Right cardiac atrium (tissue), 5 donors: ENCODE measurements around the gene LAMB2. TPM values are rescaled to one million over a fixed set of nuclear protein-coding genes. Genes with fewer than 3 reads are reported as not detected.

Experiments
- ATAC-seq, 2 donors: fragments of 200-7000 bp; cut with Tn5 transposase; one replicate each; pipeline versions ENCODE4 v1.8.0 to v1.9.1; 2020; ENCODE audit warnings: moderate library complexity in 2 of 2, mild to moderate bottlenecking in 1 of 2
- DNase-seq, 3 donors: peaks; one replicate each; pipeline ENCODE4 v3.0.0-alpha.2; 2020
- H3K27ac ChIP-seq: one replicate; pipeline ENCODE4 v1.5.1; 2013; ENCODE audit warnings: mild to moderate bottlenecking, low read length, control low read depth, moderate library complexity
- H3K27me3 ChIP-seq: one replicate; pipeline ENCODE4 v1.6.1; 2013; ENCODE audit not compliant: control insufficient read depth, insufficient read depth
- H3K4me1 ChIP-seq: one replicate; pipeline ENCODE4 v1.6.1; 2013; ENCODE audit warnings: low read length; ENCODE audit not compliant: control insufficient read depth, insufficient read depth
- H3K4me3 ChIP-seq: one replicate; pipeline ENCODE4 v1.5.1; 2013; ENCODE audit warnings: low read length, control low read depth
- H3K9me3 ChIP-seq: one replicate; pipeline ENCODE4 v1.6.1; 2013; ENCODE audit warnings: low read length; ENCODE audit not compliant: control insufficient read depth
- WGBS: extraction: QIAGEN DNeasy Blood & Tissue Kit; methylation state at CpG from one replicate; pipeline ENCODE4 v1.1.7; 2013; 5-methylcytosine and 5-hydroxymethylcytosine counted together
- intact Hi-C, 4 donors: fragments of 100-400 bp; cut with DNase I; formaldehyde crosslinking; loops; one replicate each; pipeline versions ENCODE4 v1.11.0 to v1.14.0; 2022 to 2023
- long read RNA-seq, 4 donors: library from polyadenylated mRNA; unstranded; transcript quantifications; one replicate each; pipeline ENCODE4 v2.0.0, GENCODE V29; 2020 to 2021
- polyA plus RNA-seq: library from polyadenylated mRNA; stranded (reverse); fragments of 200-250 nt; gene quantifications from one replicate; pipeline ENCODE4 v1.2.3, GENCODE V29; 2013
- total RNA-seq, 4 donors: library from RNA; stranded (reverse); fragmentation: NEBNext Ultra II Directional; extraction: Animal tissue kit (Norgen Biotek cat#: 25700); gene quantifications; one replicate each; pipeline ENCODE4 v1.2.1, GENCODE V29; 2021
- donor health status: healthy with polysubstance abuse.
- donor health status: DM: no; HTN: yes; CAD: no.
- donor health status: DM: no; HTN: no; CAD: no.
- donor health status: DM: no; HTN: yes; CAD: no; lungs with severe emphysema.
- donor health status: DM: yes; HTN: yes; CAD: no.

Gene LAMB2
- total RNA-seq (100 to 1,000 TPM; 725 to 914 (median 824) TPM), polyA plus RNA-seq (803 TPM)
- long read RNA-seq, donor 1, full-length matches to known transcripts: 239 of 1,119 reads
- long read RNA-seq, donor 1, partial matches to known transcripts: 815 of 1,119 reads
- long read RNA-seq, donor 1, other reads (novel, unspliced or antisense): 65 of 1,119 reads
- long read RNA-seq, donor 2, full-length matches to known transcripts: 283 of 842 reads
- long read RNA-seq, donor 2, partial matches to known transcripts: 490 of 842 reads
- long read RNA-seq, donor 2, other reads (novel, unspliced or antisense): 69 of 842 reads
- long read RNA-seq, donor 3, full-length matches to known transcripts: 655 of 2,475 reads
- long read RNA-seq, donor 3, partial matches to known transcripts: 1,668 of 2,475 reads
- long read RNA-seq, donor 3, other reads (novel, unspliced or antisense): 152 of 2,475 reads
- long read RNA-seq, donor 4, full-length matches to known transcripts: 480 of 1,130 reads
- long read RNA-seq, donor 4, partial matches to known transcripts: 563 of 1,130 reads
- long read RNA-seq, donor 4, other reads (novel, unspliced or antisense): 87 of 1,130 reads

DNA sequence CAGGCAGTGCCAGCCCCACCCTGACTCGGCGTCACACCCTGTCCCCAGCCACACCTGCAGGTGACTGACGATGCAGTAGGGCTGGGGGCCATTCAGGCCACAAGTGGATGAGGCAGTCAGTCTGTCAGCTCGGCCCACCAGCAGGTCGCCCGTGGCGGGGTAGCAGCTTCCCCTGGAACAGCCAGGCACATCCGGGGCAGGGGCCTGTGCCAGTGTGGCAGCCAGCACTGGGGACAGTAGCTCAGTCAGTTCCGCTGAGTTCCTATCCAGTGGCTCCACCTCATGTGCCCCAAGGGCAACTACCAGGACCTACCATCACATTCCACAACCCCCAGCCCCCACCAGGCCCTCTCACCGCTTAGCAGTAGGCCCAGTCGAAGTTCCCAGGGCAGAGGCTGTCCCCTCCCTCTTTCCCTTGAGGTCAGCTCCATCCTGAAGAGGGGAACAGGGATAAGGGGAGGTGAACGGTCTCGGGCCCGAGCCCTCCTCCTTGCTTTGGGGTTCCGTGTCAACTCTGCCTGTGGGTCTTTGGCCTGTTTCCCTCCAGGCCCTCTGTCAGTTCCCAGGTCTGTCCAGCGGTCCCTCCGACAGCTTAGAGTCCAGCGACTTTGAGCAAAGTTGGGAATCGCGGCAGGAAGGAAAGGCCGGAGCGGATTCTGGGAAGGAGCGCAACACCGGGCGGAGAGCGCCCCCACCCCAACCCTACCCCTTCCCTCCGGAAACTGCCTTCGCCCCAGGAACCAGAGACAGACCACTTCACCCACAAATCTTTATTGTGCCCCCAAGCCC lies at the start of gene LAMB2:
TSS of gene LAMB2 (minus strand) at position 614 of the 789 bp plus-strand sequence. CDS start at position 431, 183 bp downstream.
- H3K27ac ChIP-seq: peak within 1 kb of the TSS; percentile 94
- peak; percentile 81 to 82 for ATAC-seq
- no peaks in the 10 kb centered on the region for H3K9me3 ChIP-seq
- peak within 1 kb of the TSS; percentile 77 for H3K4me3 ChIP-seq
- WGBS: 3% methylated on average over 28 of the region's 28 CpGs
- DNase-seq: peak; percentile 78 to 91 (median 90)
- intact Hi-C loops: loop anchor here in 1 of 4 donors (2.0 kb wide), 1 partner anchor 38 kb away; the partner anchor contains the start of gene QRICH1
- H3K27me3 ChIP-seq: no peaks in the 10 kb centered on the region
- H3K4me1 ChIP-seq: peaks cover 12% of the 10 kb centered on the region

DNA sequence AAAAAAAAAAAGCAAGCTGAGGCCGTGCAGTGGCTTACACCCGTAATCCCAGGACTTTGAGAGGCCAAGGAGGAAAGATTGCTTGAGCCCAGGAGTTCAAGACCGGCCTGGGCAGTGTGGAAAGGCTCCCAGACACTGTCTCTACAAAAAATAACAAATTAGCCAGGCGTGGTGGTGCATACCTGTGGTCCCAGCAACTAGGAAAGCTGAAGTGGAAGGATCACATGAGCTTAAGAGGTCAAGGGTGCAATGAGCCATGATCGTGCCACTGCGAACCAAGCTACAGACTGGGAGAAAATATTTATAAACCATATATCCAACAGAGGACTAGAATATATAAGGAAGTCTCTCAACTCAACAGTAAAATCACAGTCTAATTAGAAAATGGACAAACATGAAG lies 48.5 kb upstream of the LAMB2 start:
- DNase-seq: no peak
- no peak for ATAC-seq
- H3K4me3 ChIP-seq: no peak overlapping the region
- no peaks in the 10 kb centered on the region for H3K27me3 ChIP-seq
- H3K4me1 ChIP-seq: no peaks in the 10 kb centered on the region
- H3K9me3 ChIP-seq: no peaks in the 10 kb centered on the region
- intact Hi-C loops: no loop called here
- WGBS: 64% methylated on average over 6 of the region's 6 CpGs
- no peak overlapping the region for H3K27ac ChIP-seq

DNA sequence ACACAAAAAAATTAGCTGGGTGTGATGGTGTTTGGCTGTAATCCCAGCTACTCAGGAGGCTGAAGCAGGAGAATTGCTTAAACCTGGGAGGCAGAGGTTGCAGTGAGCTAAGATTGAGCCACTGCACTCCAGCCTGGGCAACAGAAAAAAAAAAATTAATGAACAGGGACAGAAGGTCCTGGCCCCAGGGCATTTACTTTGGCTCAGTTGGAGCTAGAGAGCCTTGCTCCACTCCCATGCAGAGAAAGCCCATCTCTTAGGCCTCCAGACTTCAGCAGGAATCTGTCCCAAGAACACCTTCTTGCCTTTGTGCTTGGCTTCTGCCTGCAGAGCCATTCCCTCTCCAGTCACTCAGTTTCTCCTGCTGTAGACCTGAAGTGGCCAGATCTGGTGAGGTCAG lies 47.3 kb upstream of the LAMB2 start:
- H3K4me1 ChIP-seq: no peaks in the 10 kb centered on the region
- intact Hi-C loops: no loop called here
- H3K4me3 ChIP-seq: no peak overlapping the region
- H3K27me3 ChIP-seq: no peaks in the 10 kb centered on the region
- DNase-seq (no peak), ATAC-seq (no peak)
- H3K27ac ChIP-seq: no peak overlapping the region
- no peaks in the 10 kb centered on the region for H3K9me3 ChIP-seq

DNA sequence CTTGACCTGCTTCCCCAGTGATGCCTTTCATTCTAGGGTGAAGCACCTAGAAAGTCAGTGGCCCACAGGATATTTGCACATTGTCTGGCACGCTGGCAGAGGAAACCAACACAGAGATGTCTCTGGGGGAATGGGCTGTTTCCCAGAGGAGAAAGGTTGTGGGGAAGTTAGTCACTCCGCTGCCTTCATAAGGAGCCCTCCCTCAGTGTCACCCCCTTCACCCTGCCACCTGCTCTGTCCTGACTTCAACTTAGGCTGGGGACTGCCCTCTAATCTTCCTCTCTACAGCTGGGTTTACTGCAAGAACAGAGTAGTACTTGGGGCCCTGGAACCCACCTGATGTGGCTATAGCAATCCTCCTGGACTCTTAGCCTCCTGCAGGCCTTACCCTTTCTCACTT lies 44.2 kb upstream of the LAMB2 start:
- no peaks in the 10 kb centered on the region for H3K27me3 ChIP-seq
- peak overlapping the region; percentile 3 for H3K27ac ChIP-seq
- ATAC-seq (no peak), DNase-seq (no peak)
- H3K4me3 ChIP-seq: no peak overlapping the region
- intact Hi-C loops: loop anchor here in 1 of 4 donors (10.0 kb wide), 1 partner anchor 278 kb away; no protein-coding TSS in a partner anchor
- peaks cover 13% of the 10 kb centered on the region for H3K4me1 ChIP-seq
- no peaks in the 10 kb centered on the region for H3K9me3 ChIP-seq
- WGBS: 64% methylated on average over 2 of the region's 2 CpGs

DNA sequence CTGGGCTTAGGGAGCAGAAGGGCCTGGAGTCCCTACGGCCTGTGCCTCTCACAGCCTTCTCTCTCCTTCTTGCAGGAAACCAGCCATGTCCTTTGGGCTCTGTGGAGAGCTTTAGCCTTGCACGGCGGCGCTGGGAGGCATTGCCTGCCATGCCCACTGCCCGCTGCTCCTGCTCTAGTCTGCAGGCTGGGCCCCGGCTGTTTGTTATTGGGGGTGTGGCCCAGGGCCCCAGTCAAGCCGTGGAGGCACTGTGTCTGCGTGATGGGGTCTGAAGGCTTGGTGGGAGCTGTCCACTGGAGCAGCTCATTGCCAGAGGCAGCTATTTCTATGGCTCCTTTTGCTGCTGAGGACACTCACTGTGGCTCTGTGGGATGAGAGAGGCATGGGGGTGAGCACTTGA lies 42.7 kb upstream of the LAMB2 start:
- Histone ChIP-seq H3K9me3 (no peaks in the 10 kb centered on the region), H3K4me1 (peaks cover 13% of the 10 kb centered on the region), H3K4me3 (no peak overlapping the region), H3K27me3 (no peaks in the 10 kb centered on the region), H3K27ac (no peak overlapping the region)
- 74% methylated on average over 8 of the region's 8 CpGs for WGBS
- DNase-seq: no peak
- intact Hi-C loops: loop anchor here in 1 of 4 donors (10.0 kb wide), 1 partner anchor 279 kb away; no protein-coding TSS in a partner anchor
- no peak for ATAC-seq

DNA sequence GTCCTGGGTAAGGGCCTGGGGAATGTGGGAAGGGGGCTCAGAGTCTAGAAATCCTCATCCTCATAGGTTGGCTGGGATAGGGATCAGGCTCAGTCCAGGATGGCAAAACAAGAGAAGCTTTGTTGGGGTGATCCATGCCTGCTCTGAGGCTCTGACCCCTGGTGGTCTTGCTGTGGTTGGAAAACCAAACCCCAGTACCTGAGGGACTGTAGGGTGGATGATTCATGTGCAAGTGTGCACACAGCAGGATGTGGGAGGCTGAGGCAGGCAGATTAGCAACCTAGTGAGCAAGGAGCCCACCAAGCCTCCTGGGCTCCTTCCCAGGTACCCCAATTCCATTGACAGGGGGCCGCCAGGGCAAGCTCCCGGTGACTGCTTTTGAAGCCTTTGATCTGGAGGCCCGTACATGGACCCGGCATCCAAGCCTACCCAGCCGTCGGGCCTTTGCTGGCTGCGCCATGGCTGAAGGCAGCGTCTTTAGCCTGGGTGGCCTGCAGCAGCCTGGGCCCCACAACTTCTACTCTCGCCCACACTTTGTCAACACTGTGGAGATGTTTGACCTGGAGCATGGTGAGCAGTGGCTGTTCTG lies 41.6 kb upstream of the LAMB2 start:
- intact Hi-C loops: loop anchor here in 3 of 4 donors (5.0 to 10.0 kb wide), 3 partner anchors 103 to 280 kb away; partner anchors contain the start of gene C3orf62 (in 2 of the 3)
- ATAC-seq: no peak
- WGBS: 80% methylated on average over 9 of the region's 9 CpGs

DNA sequence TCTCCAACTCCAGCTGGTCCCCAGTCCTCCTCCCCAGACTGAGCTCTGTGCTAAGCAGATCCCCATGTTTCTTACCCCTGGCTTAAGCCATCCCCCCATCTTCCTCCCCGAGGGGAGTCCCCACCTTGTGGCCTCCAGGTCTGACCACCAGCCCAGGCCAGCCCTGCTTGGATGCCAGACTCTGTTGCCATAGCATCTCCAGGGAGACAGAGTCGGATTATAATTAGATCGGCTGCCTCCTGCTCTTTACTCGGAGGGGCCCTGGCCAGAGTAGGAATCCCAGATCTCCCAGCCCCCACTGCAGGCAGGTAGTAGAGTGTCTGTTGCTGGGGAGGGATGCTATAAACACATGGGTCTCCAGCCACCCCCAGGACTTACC lies 40.9 kb upstream of the LAMB2 start:
- no peaks in the 10 kb centered on the region for H3K27me3 ChIP-seq
- DNase-seq: peak in 1 of 3 donors; percentile 74
- intact Hi-C loops: loop anchor here in 3 of 4 donors (2.0 to 10.0 kb wide), 4 partner anchors 103 to 281 kb away; partner anchors contain the start of gene C3orf62 (in 3 of the 3)
- ATAC-seq: peak; percentile 1 to 7
- H3K27ac ChIP-seq: peak overlapping the region; percentile 24
- peak overlapping the region; percentile 40 for H3K4me3 ChIP-seq
- H3K4me1 ChIP-seq: peaks cover 13% of the 10 kb centered on the region
- 6% methylated on average over 4 of the region's 4 CpGs for WGBS
- H3K9me3 ChIP-seq: no peaks in the 10 kb centered on the region

More for the DNA sequence above, 41.6 kb upstream of the LAMB2 start:
- Histone ChIP-seq H3K9me3 (no peaks in the 10 kb centered on the region), H3K27me3 (no peaks in the 10 kb centered on the region), H3K27ac (no peak overlapping the region), H3K4me3 (no peak overlapping the region), H3K4me1 (peaks cover 13% of the 10 kb centered on the region)
- DNase-seq: no peak

DNA sequence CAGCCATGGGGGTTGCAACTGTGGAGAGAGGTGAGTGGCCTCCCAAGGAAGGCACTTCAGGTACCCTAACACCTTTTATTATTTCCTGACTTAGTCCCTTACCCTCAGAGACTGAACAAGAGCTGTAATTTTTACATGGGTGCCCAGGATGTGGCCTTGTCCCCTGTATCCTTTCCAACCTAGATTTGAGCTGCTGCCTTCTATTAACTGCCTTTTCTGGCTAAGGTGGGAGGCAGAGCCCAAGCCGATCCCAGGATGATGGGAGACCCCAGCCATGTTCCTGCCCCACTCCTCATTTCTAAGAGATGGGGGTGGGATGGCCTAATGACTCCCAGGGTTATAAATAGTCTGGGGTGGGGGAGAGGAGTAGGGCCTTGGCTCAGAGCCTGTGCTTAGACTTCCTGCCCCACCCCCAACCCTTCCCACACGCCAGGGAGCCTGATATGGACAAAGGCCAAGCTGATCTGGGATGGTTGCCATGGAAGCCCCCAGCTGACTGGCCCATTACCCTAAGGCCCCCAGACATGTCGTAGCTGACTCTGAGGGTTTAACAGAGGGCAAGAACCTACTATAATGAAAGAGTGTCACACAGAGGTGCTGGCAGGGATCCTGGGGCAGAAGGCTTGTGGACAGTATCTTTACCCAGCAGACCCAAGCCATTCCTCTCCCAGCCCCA lies 40.4 kb upstream of the LAMB2 start:
- H3K9me3 ChIP-seq: no peaks in the 10 kb centered on the region
- ATAC-seq (peak; percentile 36 to 64), DNase-seq (peak; percentile 71 to 89 (median 84))
- peak overlapping the region; percentile 24 for H3K27ac ChIP-seq
- H3K4me3 ChIP-seq: peak overlapping the region; percentile 40
- 5% methylated on average over 3 of the region's 3 CpGs for WGBS
- H3K4me1 ChIP-seq: peaks cover 13% of the 10 kb centered on the region
- H3K27me3 ChIP-seq: no peaks in the 10 kb centered on the region
- intact Hi-C loops: loop anchor here in 3 of 4 donors (2.0 to 10.0 kb wide), 4 partner anchors 104 to 282 kb away; partner anchors contain the start of gene C3orf62 (in 3 of the 3)

DNA sequence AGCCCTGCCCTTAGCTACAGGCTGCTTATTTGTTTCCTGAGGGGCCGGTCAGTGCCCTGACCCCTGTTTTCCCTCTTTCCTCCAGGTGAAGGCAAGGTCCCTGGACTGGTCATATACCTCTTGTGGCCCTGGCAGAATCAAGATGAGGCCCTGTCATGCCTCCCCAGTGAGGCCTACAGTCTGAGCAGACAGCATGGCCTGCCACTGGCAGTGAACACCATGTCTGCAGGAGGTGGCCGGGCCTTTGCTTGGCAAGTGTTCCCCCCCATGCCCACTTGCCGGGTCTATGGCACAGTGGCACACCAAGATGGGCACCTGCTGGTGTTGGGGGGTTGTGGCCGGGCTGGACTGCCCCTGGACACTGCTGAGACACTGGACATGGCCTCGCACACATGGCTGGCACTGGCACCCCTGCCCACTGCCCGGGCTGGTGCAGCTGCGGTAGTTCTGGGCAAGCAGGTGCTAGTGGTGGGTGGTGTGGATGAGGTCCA lies 39.7 kb upstream of the LAMB2 start:
- Histone ChIP-seq H3K9me3 (no peaks in the 10 kb centered on the region), H3K4me3 (peak overlapping the region; percentile 40), H3K27ac (peak overlapping the region; percentile 24), H3K27me3 (no peaks in the 10 kb centered on the region), H3K4me1 (peaks cover 13% of the 10 kb centered on the region)
- WGBS: 31% methylated on average over 7 of the region's 7 CpGs
- DNase-seq (peak in 2 of 3 donors; percentile 18 to 64), ATAC-seq (no peak)
- intact Hi-C loops: loop anchor here in 3 of 4 donors (2.0 to 10.0 kb wide), 4 partner anchors 104 to 282 kb away; partner anchors contain the start of gene C3orf62 (in 3 of the 3)
